MM.1S (cell line): ENCODE data around the gene NBPF6.

Experiments used
- DNase-seq: peaks from one replicate; pipeline ENCODE4 v3.0.0-alpha.2; 2015
- H2AFZ ChIP-seq: fragments of 300-600 bp; sonication (generic); 2 replicates; pipeline ENCODE4 v1.6.0; 2016; ENCODE audit warnings: antibody characterized with exemption, low read length
- H3F3A ChIP-seq: fragments of 300-600 bp; sonication (generic); 2 replicates; pipeline ENCODE4 v1.6.1; 2016; ENCODE audit warnings: mild to moderate bottlenecking, antibody characterized with exemption, low read length, moderate library complexity, mixed read lengths; ENCODE audit not compliant: insufficient read depth
- H3K27ac ChIP-seq: fragments of 300-600 bp; sonication (generic); 2 replicates; pipeline ENCODE4 v1.5.1; 2016; ENCODE audit warnings: mild to moderate bottlenecking, low read length
- H3K27me3 ChIP-seq: fragments of 300-600 bp; sonication (generic); replicated peaks from 2 replicates; pipeline ENCODE4 v1.6.0; 2016; ENCODE audit warnings: low read length; ENCODE audit not compliant: insufficient read depth
- H3K36me3 ChIP-seq: fragments of 300-600 bp; sonication (generic); replicated peaks from 2 replicates; pipeline ENCODE4 v1.6.1; 2016; ENCODE audit warnings: mild to moderate bottlenecking, low read length, mixed read lengths; ENCODE audit not compliant: insufficient read depth
- H3K4me1 ChIP-seq: fragments of 300-600 bp; sonication (generic); 2 replicates; pipeline ENCODE4 v1.6.1; 2016; ENCODE audit warnings: low read length, mixed read lengths
- H3K4me2 ChIP-seq: fragments of 300-600 bp; sonication (generic); 2 replicates; pipeline ENCODE4 v1.6.0; 2016; ENCODE audit warnings: low read depth, low read length
- H3K4me3 ChIP-seq: fragments of 300-600 bp; sonication (generic); 2 replicates; pipeline ENCODE4 v1.5.1; 2016; ENCODE audit warnings: low read length, mixed read lengths
- H3K79me2 ChIP-seq: fragments of 300-600 bp; sonication (generic); 2 replicates; pipeline ENCODE4 v1.6.1; 2016; ENCODE audit warnings: mixed run types, low read length, mixed read lengths
- H3K9ac ChIP-seq: fragments of 300-600 bp; sonication (generic); 2 replicates; pipeline ENCODE4 v1.6.1; 2016; ENCODE audit warnings: low read length, mixed read lengths
- H3K9me2 ChIP-seq: fragments of 300-600 bp; sonication (generic); replicated peaks from 2 replicates; pipeline ENCODE4 v1.6.1; 2016; ENCODE audit warnings: mild to moderate bottlenecking, low read length, mixed read lengths; ENCODE audit not compliant: insufficient read depth
- H3K9me3 ChIP-seq: fragments of 300-600 bp; sonication (generic); replicated peaks from 2 replicates; pipeline ENCODE4 v1.6.1; 2016; ENCODE audit warnings: mild to moderate bottlenecking, low read length, mixed read lengths; ENCODE audit not compliant: insufficient read depth
- H4K20me1 ChIP-seq: fragments of 300-600 bp; sonication (generic); 2 replicates; pipeline ENCODE4 v1.6.1; 2016; ENCODE audit warnings: mild to moderate bottlenecking, low read length, moderate library complexity, mixed read lengths; ENCODE audit not compliant: insufficient read depth
- EZH2 ChIP-seq: fragments of 300-600 bp; sonication (generic); optimal IDR thresholded peaks from 2 replicates; pipeline ENCODE3; 2017; ENCODE audit warnings: low read depth, mild to moderate bottlenecking, antibody characterized with exemption, low read length, mixed read lengths
- EZH2phosphoT487 ChIP-seq: fragments of 300-600 bp; sonication (generic); IDR thresholded peaks from 2 replicates; pipeline ENCODE4 v1.6.1; 2018; ENCODE audit warnings: antibody characterized with exemption, low read length
- TF ChIP-seq, protein P1 (sequence below): fragments of 300-600 bp; sonication (generic); IDR thresholded peaks from 2 replicates; pipeline ENCODE4 v1.5.1; 2016; ENCODE audit warnings: antibody characterized with exemption, low read length, mixed read lengths

The NBPF6 gene

DNA sequence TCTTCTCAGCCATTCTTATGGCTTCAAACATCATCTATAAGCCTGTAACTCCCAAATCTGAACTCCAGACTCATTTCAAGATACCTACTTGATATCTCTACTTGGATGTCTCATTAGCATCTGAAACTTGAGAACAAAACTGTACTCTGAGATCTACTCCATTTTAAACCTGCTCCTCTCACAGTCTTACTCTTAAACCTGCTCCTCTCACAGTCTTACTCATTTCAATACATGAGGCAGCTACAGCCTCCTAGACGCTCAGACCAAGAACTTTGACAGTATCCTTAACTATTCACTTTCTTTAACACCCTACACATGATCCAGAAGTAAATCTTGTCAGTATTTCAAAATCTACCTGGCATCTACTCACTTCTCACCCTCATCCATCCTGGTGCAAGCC lies 54.3 kb downstream of the NBPF6 start:
- no peaks in the 10 kb centered on the region for H3K79me2 ChIP-seq

DNA sequence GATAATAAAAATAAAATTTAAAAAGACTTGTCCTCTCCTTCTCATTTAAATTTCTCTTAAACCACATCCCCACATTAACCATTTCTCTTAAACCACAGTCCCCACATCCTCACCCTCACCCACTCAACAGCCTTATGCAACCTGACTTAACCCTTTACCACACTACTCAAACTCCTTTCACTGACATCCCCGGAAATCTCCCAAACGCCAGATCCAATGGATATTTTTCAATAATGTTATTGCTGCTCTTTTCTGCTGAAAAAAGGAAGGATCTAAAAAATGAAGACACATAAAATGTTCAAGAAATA lies 55.6 kb downstream of the NBPF6 start:
- no peak overlapping the region for H3K9ac ChIP-seq
- H2AFZ ChIP-seq = no peak overlapping the region
- no peak overlapping the region for H3K4me3 ChIP-seq
- H3K9me2 ChIP-seq = no peaks in the 10 kb centered on the region
- no peaks in the 10 kb centered on the region for H3K79me2 ChIP-seq
- no peaks in the 10 kb centered on the region for H3K36me3 ChIP-seq
- no peak overlapping the region for H3K4me2 ChIP-seq
- H3K4me1 ChIP-seq = no peaks in the 10 kb centered on the region
- no peaks in the 10 kb centered on the region for H4K20me1 ChIP-seq
- no peak overlapping the region for H3K27ac ChIP-seq
- TF ChIP-seq EZH2 (no peak), EZH2phosphoT487 (no peak)
- TF ChIP-seq, protein P1, sequence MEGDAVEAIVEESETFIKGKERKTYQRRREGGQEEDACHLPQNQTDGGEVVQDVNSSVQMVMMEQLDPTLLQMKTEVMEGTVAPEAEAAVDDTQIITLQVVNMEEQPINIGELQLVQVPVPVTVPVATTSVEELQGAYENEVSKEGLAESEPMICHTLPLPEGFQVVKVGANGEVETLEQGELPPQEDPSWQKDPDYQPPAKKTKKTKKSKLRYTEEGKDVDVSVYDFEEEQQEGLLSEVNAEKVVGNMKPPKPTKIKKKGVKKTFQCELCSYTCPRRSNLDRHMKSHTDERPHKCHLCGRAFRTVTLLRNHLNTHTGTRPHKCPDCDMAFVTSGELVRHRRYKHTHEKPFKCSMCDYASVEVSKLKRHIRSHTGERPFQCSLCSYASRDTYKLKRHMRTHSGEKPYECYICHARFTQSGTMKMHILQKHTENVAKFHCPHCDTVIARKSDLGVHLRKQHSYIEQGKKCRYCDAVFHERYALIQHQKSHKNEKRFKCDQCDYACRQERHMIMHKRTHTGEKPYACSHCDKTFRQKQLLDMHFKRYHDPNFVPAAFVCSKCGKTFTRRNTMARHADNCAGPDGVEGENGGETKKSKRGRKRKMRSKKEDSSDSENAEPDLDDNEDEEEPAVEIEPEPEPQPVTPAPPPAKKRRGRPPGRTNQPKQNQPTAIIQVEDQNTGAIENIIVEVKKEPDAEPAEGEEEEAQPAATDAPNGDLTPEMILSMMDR = no peak
- no peak for DNase-seq
- no peaks in the 10 kb centered on the region for H3F3A ChIP-seq
- H3K9me3 ChIP-seq = no peaks in the 10 kb centered on the region
- no peaks in the 10 kb centered on the region for H3K27me3 ChIP-seq

More for the DNA sequence above, 54.3 kb downstream of the NBPF6 start:
- Histone ChIP-seq H3K27ac (no peak overlapping the region), H3F3A (no peaks in the 10 kb centered on the region), H3K27me3 (no peaks in the 10 kb centered on the region), H3K4me1 (no peaks in the 10 kb centered on the region), H3K4me2 (no peak overlapping the region), H3K9ac (no peak overlapping the region), H3K4me3 (no peak overlapping the region), H3K9me2 (no peaks in the 10 kb centered on the region), H2AFZ (no peak overlapping the region), H3K36me3 (no peaks in the 10 kb centered on the region), H4K20me1 (no peaks in the 10 kb centered on the region), H3K9me3 (no peaks in the 10 kb centered on the region)
- TF ChIP-seq, protein P1 = no peak
- TF ChIP-seq EZH2 (no peak), EZH2phosphoT487 (no peak)
- no peak for DNase-seq

DNA sequence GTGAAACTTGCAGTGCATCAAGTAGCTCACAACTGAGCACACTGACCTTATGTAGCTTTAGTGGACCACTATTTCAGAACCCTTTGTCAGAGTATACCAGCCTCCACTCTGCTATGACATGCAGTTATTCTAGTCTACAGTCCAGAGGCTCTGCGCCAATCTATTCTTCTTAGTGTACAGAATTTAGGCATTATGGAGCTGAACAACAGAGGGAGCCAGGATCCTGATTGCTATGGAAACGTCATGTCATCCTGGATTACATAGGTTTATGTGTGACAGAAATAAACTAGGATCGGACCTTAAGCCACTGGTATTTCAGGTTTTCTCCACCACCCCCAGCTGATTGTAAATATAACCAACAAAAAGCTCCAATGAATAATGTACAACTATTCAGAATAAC lies 61.6 kb downstream of the NBPF6 start:
- no peaks in the 10 kb centered on the region for H3K9me3 ChIP-seq
- no peak overlapping the region for H2AFZ ChIP-seq
- no peak overlapping the region for H3K4me2 ChIP-seq
- no peaks in the 10 kb centered on the region for H3K36me3 ChIP-seq
- no peak for TF ChIP-seq EZH2phosphoT487
- no peak for TF ChIP-seq EZH2
- TF ChIP-seq, protein P1 = no peak
- H3K9ac ChIP-seq = no peak overlapping the region
- no peak for DNase-seq
- H3K4me1 ChIP-seq = no peaks in the 10 kb centered on the region
- H3K4me3 ChIP-seq = no peak overlapping the region
- H3K9me2 ChIP-seq = no peaks in the 10 kb centered on the region
- no peak overlapping the region for H3K27ac ChIP-seq
- no peaks in the 10 kb centered on the region for H3F3A ChIP-seq
- no peaks in the 10 kb centered on the region for H4K20me1 ChIP-seq
- no peaks in the 10 kb centered on the region for H3K27me3 ChIP-seq
- H3K79me2 ChIP-seq = no peaks in the 10 kb centered on the region
